Omental fat pad (tissue), 4 donors: ENCODE results near the gene APOC4. TPM values are rescaled to one million over a fixed set of nuclear protein-coding genes. Genes with fewer than 3 reads are reported as not detected.

ENCODE experiments used
- ATAC-seq: fragments of 150-250 bp; one replicate; pipeline ENCODE4 v1.9.1; 2016; ENCODE audit warnings: mild to moderate bottlenecking, moderate library complexity; ENCODE audit not compliant: low FRiP score
- DNase-seq: peaks from one replicate; pipeline ENCODE4 v3.0.0-alpha.2; 2019; ENCODE audit warnings: low spot score
- CTCF ChIP-seq, 3 donors: fragments of 450-650 bp; IDR thresholded peaks; one replicate each; pipeline ENCODE4 v1.5.1; 2016 to 2017; ENCODE audit warnings: antibody characterized with exemption in 3 of 3, mild to moderate bottlenecking in 3 of 3, moderate library complexity in 2 of 3
- total RNA-seq, 4 donors: library from RNA; depleted of rRNA; stranded (reverse); fragments of >200 nt; gene quantifications; one replicate each; pipeline ENCODE4 v1.1.0, GENCODE V29; 2016

APOC4 gene
- total RNA-seq, 4 donors from 2014 or later: not detected

GRCh38 chr19:44988273-44988672 is 46.2 kb downstream of the APOC4 start:
- no peak for DNase-seq
- no peak for TF ChIP-seq CTCF (IDR thresholded peaks at IDR 0.05)

DNA sequence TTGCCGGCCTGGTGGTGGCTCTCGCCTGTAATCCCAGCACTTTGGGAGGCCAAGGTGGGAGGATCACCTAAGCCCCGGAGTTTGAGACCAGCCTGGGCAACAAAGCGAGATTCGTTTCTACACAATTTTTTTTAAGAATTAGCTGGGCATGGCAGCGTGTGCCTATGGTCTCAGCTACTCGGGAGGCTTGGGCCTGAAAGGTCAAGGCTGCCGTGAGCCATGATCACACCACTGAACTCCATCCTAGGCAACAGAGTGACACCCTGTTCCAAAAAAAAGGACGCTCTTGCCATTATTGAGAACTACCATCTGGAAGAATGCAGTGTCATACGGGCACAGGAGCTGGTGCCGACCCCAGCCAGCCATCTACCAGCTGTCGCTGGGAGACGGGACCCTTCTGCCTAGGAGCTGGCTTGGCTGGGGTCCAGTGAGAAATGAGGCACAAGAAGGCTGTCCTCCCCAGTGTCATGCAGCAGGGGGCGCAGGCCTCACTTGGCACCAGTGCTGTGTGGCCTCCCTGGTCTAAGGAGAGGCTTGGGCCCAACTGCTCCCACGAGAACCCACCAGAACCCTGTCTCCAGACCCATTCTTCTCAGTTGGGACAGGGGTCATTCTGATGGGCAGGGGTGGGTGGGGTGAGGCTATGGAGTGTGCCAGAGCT is 47.0 kb downstream of the APOC4 start:
- DNase-seq (peak; percentile 43), ATAC-seq (no peak)
- no peak for TF ChIP-seq CTCF (IDR thresholded peaks at IDR 0.05)

More at GRCh38 chr19:44988273-44988672, 46.2 kb downstream of the APOC4 start:
- no peak for ATAC-seq

GRCh38 chr19:44990459-44990858 is 48.4 kb downstream of the APOC4 start:
- DNase-seq (no peak), ATAC-seq (no peak)
- no peak for TF ChIP-seq CTCF (IDR thresholded peaks at IDR 0.05)

- no peak for ATAC-seq
- no peak for TF ChIP-seq CTCF (IDR thresholded peaks at IDR 0.05)
- DNase-seq: no peak
These were observed 48.9 kb downstream of the APOC4 start for GRCh38 chr19:44990966-44991365.

- no peak for ATAC-seq
- no peak for TF ChIP-seq CTCF (IDR thresholded peaks at IDR 0.05)
- no peak for DNase-seq
These were observed 50.5 kb downstream of the APOC4 start for GRCh38 chr19:44992336-44993163.

DNA sequence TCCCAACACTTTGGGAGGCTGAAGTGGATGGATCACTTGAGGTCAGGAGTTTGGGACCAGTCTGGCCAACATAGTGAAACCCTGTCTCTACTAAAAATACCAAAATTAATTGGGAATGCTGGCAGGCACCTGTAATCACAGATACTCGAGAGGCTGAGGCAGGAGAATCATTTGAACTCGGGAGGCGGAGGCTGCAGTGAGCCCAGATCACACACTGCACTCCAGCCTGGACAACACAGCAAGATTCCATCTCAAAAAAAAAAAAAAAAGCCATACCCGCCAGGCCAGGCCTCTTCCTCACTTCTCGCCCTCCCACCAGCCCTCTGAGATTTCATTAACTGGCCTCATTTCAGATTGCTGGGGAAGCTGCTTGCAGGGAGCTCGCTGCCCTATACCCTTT is 51.5 kb downstream of the APOC4 start:
- DNase-seq (no peak), ATAC-seq (no peak)
- TF ChIP-seq CTCF (IDR thresholded peaks at IDR 0.05): no peak
